H4 (cell line): Measurements from ENCODE around the gene KCNA10. TPM values are rescaled to one million over a fixed set of nuclear protein-coding genes. Genes with fewer than 3 reads are reported as not detected.
A peak's percentile ranks its signal among the peaks of the same experiment; 100 is the strongest.

Source experiments
- DNase-seq: peaks from one replicate; pipeline ENCODE4 v3.0.0-alpha.2; 2015; ENCODE audit warnings: low spot score
- total RNA-seq: library from RNA; depleted of rRNA; stranded (reverse); fragments of >200 nt; shearing (Covaris generic); gene quantifications from 2 replicates; pipeline ENCODE4 v1.2.3, GENCODE V29; 2014; rRNA removed

KCNA10 gene
- total RNA-seq, 1 experiment from 2014 or later = not detected

- DNase-seq = no peak
Measured at GRCh38 chr1:110478886-110479285, 40.1 kb downstream of the KCNA10 start.

DNA sequence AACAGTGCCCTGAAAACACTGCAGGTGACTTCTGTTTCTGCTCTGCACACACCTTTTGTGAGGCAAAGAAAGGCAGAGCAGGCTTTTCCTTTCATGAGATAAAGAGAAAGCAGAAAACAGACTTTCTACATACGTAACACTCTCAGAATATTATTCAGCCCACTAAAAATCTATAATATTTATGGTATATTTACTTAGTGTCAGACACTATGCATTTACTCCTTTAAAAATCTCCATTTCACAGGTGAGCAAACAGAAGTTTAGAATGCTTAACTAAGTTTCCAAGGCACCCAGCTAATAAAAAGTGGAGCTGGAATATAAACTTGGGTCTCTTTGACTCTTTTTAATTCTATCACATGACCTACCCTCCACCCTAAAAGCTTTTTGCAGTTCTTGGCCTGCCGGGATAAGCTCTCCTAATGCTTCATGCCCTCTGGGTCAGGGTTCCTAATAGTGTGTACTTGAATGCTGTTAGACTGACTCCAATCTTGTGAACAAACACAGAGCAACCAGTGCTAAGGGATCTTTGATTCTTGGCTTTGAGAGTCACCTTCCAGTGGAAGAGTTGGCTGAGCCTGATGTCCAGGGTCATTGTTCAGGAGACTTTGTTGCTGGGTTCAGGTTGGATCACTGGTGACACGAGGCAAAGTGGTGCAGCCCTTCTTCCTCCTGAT lies 40.9 kb downstream of the KCNA10 start:
- no peak for DNase-seq

DNA sequence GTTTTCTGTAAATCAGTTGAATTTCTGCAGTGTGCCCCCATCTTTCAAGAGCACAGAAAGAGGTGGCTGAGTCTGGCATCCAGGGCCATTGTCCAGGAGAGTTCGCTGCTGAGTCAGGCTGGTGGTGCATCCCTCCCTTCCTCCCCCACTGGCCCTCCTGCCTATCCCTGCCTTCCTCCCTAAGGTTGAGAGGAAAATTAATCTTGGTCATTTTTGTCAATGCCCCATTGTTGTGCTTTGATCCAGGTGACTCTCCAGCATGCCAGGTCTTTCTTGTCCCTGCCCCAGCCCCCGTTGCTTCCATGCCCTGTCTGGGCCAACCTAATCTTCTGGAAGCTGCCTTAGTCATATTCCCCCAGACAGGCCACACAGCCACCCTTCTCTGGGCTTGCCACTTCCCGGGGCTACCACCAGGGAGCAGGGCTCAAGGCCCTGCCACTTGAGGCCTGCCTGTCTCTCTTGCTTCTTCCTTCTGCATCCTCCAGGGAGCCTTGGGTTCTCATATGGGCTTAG lies 41.5 kb downstream of the KCNA10 start:
- DNase-seq = no peak

DNA sequence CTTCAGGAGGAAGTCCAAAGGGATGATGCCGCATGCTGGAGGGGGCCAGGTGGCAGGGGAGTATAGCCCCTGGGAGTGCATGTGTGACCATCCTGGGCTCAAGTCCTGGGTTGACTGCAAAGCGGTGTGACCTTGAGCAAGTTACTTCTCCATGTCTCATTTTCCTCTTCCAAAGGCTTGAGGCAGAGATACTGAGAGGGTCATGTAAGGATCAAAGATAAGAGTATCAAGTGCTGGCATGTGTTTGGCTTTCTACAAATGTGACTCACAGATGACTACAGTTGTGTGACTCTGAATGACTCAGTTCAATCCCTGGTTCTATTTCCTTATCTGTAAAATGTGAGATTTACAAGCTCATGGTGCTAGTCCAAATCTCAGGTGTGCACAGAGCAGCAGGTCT lies 41.9 kb downstream of the KCNA10 start:
- DNase-seq = peak; percentile 31

- no peak for DNase-seq
Measured at GRCh38 chr1:110476028-110476765, 42.8 kb downstream of the KCNA10 start.

DNA sequence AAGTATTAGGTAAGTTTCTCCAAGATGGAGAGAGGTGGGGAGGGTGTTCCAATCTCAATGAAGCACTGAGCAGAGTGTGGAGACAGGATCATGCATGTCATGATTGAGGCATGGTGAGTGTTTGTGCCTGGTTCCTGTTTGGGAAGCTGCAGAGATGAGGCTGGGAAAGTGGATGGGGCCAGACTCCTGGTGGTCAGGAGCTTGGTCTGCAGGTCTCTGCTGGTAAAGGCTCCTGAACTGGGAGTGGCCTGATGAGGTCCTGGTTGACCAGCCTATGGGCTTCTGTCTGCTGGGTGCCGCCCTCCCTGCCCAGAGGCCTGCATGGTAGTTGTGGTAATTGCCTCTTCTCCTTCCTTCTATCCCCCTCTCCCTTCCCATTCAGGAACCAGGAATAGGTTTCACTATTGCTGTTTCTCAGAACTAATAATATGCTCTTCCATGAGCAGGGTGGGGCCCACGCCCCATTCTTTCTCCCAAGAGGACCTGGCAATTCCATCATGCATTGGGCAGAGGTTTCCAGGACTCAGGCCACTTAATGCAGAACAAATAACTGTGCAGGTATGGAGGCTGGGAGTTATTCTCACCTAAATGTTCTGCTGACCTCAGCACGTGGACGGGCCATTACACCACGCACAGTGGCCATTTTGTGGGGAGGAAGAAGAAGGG lies 43.5 kb downstream of the KCNA10 start:
- DNase-seq = no peak

GRCh38 chr1:110474444-110474843 lies 44.5 kb downstream of the KCNA10 start:
- DNase-seq = no peak

GRCh38 chr1:110472546-110472945 lies 46.4 kb downstream of the KCNA10 start:
- no peak for DNase-seq

DNA sequence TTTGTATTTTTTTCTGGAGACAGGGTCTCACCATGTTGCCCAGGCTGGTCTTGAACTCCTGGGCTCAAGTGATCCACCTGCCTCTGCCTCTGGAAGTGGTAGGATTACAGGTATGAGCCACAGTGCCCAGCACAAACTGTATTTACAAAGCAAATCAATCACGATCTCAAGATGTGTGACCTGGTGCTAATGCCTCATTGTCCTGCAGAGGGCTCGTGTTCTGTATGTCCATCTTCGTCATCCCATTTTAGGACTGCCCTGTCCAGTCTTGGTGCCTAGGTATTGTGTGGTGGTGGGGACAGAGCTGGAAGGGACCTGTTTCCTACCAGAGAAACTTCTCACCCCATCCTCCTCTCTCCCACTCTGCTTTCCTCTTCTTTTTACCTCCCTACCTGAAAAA lies 47.8 kb downstream of the KCNA10 start:
- DNase-seq = no peak

Other genes with a start within 250 kb of the KCNA10 start
- gene RBM15, start 179.8 kb downstream of the KCNA10 start, total RNA-seq = 17.9 and 18.2 TPM in 2 replicates
- gene SLC16A4, start 128.1 kb downstream of the KCNA10 start, total RNA-seq = 85.2 and 91.7 TPM in 2 replicates
- gene LAMTOR5, start 111.5 kb downstream of the KCNA10 start, total RNA-seq = 129 and 143 TPM in 2 replicates
- gene PROK1, start 68.0 kb downstream of the KCNA10 start, total RNA-seq = not detected in 2 replicates
- 0.06 and 0.52 TPM in 2 replicates for gene KCNA2, start 87.2 kb upstream of the KCNA10 start, total RNA-seq
- gene KCNA3, start 155.8 kb upstream of the KCNA10 start, total RNA-seq = not detected in 2 replicates